ENCODE measurements around the gene FOS. TPM values are rescaled to one million over a fixed set of nuclear protein-coding genes. Genes with fewer than 3 reads are reported as not detected.
"Not testable (repeated sequence)": the region's sequence is repeated elsewhere in the genome, so short reads cannot be mapped to it uniquely, and the experiment has no call there.

FOS gene
- 1,000 to 10,000 TPM in 5 of 6 donors, 100 to 1,000 TPM in 1; 863 to 3,933 (median 2,927) TPM for polyA plus RNA-seq (ENCODE audit: low read depth in 6 of 6)

- peaks cover 54 to 69% (median 57%) of the 10 kb centered on the region in 3 donors for H3K4me1 Mint-ChIP-seq
Observed at GRCh38 chr14:75278422-75279152, at the start of gene FOS. TSS of gene FOS (plus strand) at chr14:75278828. CDS start at chr14:75278983, 155 bp downstream.

GRCh38 chr14:75229661-75230139, 48.9 kb upstream of the FOS start:
- DNase-seq (no peak), ATAC-seq (ENCODE audit: low read depth in 2 of 2) (no peak)
- Mint-ChIP-seq H3K4me1 (peaks cover 31 to 52% (median 39%) of the 10 kb centered on the region in 3 donors), H3K27me3 (no peaks in the 10 kb centered on the region), H3K4me3 (peak overlapping the region in 4 of 8 donors; percentile 26 to 77 (median 52)), H3K36me3 (no peaks in the 10 kb centered on the region), H3K27ac (peak overlapping the region; percentile 60 to 99 (median 90)), H3K9me3 (no peaks in the 10 kb centered on the region)

More at GRCh38 chr14:75278422-75279152, at the start of gene FOS:
- peaks cover 8 to 26% of the 10 kb centered on the region in 2 donors for H3K36me3 Mint-ChIP-seq
- H3K27ac Mint-ChIP-seq: peak within 1 kb of the TSS; percentile 98 to 100 (median 100)
- H3K9me3 Mint-ChIP-seq: peaks cover 0 to 5% (median 0%) of the 10 kb centered on the region in 7 donors
- peaks cover 24 to 50% (median 29%) of the 10 kb centered on the region in 3 donors for H3K27me3 Mint-ChIP-seq
- ATAC-seq (ENCODE audit: low read depth in 2 of 2) (peak; percentile 54 to 56), DNase-seq (peak; percentile 98)
- peak within 1 kb of the TSS; percentile 81 to 96 (median 95) for H3K4me3 Mint-ChIP-seq

GRCh38 chr14:75230140-75230792, 48.4 kb upstream of the FOS start:
- ATAC-seq (ENCODE audit: low read depth in 2 of 2): peak; percentile 88 to 94
- H3K27ac Mint-ChIP-seq: peak overlapping the region; percentile 58 to 99 (median 90)
- no peaks in the 10 kb centered on the region for H3K9me3 Mint-ChIP-seq
- peaks cover 31 to 51% (median 39%) of the 10 kb centered on the region in 3 donors for H3K4me1 Mint-ChIP-seq
- peak overlapping the region in 7 of 8 donors; percentile 9 to 89 (median 55) for H3K4me3 Mint-ChIP-seq
- DNase-seq: peak; percentile 52
- H3K36me3 Mint-ChIP-seq: no peaks in the 10 kb centered on the region
- no peaks in the 10 kb centered on the region for H3K27me3 Mint-ChIP-seq

GRCh38 chr14:75231320-75231719, 47.3 kb upstream of the FOS start:
- H3K27me3 Mint-ChIP-seq: no peaks in the 10 kb centered on the region
- peaks cover 31 to 48% (median 39%) of the 10 kb centered on the region in 3 donors for H3K4me1 Mint-ChIP-seq
- no peak overlapping the region for H3K27ac Mint-ChIP-seq
- ATAC-seq (ENCODE audit: low read depth in 2 of 2) (no peak), DNase-seq (no peak)
- H3K9me3 Mint-ChIP-seq: no peaks in the 10 kb centered on the region
- no peaks in the 10 kb centered on the region for H3K36me3 Mint-ChIP-seq
- H3K4me3 Mint-ChIP-seq: no peak overlapping the region

GRCh38 chr14:75232191-75232590, 46.4 kb upstream of the FOS start:
- peaks cover 31 to 42% (median 34%) of the 10 kb centered on the region in 3 donors for H3K4me1 Mint-ChIP-seq
- no peak for ATAC-seq (ENCODE audit: low read depth in 2 of 2)
- DNase-seq: no peak
- no peak overlapping the region for H3K4me3 Mint-ChIP-seq
- H3K27ac Mint-ChIP-seq: peak overlapping the region in 3 of 6 donors; percentile 32 to 79 (median 78)
- no peaks in the 10 kb centered on the region for H3K36me3 Mint-ChIP-seq
- no peaks in the 10 kb centered on the region for H3K27me3 Mint-ChIP-seq
- no peaks in the 10 kb centered on the region for H3K9me3 Mint-ChIP-seq

- Mint-ChIP-seq H3K27ac (peak overlapping the region in 2 of 6 donors; percentile 42 to 79), H3K27me3 (no peaks in the 10 kb centered on the region), H3K4me3 (no peak overlapping the region), H3K4me1 (peaks cover 34 to 45% (median 34%) of the 10 kb centered on the region in 3 donors), H3K9me3 (no peaks in the 10 kb centered on the region), H3K36me3 (no peaks in the 10 kb centered on the region)
- no peak for DNase-seq
- ATAC-seq (ENCODE audit: low read depth in 2 of 2): no peak
Observed at GRCh38 chr14:75232597-75232996, 46.0 kb upstream of the FOS start.

GRCh38 chr14:75234173-75235115, 44.2 kb upstream of the FOS start:
- H3K36me3 Mint-ChIP-seq: no peaks in the 10 kb centered on the region
- H3K27ac Mint-ChIP-seq: peak overlapping the region in 2 of 6 donors; percentile 9 to 67
- H3K9me3 Mint-ChIP-seq: no peaks in the 10 kb centered on the region
- H3K4me3 Mint-ChIP-seq: no peak overlapping the region
- DNase-seq: no peak
- H3K27me3 Mint-ChIP-seq: no peaks in the 10 kb centered on the region
- ATAC-seq (ENCODE audit: low read depth in 2 of 2): no peak
- peaks cover 18 to 32% (median 20%) of the 10 kb centered on the region in 3 donors for H3K4me1 Mint-ChIP-seq

- not testable (repeated sequence) for H3K27ac Mint-ChIP-seq; H3K36me3 Mint-ChIP-seq; H3K27me3 Mint-ChIP-seq; H3K9me3 Mint-ChIP-seq; ATAC-seq (ENCODE audit: low read depth in 2 of 2); DNase-seq; H3K4me3 Mint-ChIP-seq
- H3K4me1 Mint-ChIP-seq: peaks cover 10 to 24% (median 15%) of the 10 kb centered on the region in 3 donors
Observed at GRCh38 chr14:75235198-75235597, 43.4 kb upstream of the FOS start.

- no peaks in the 10 kb centered on the region for H3K9me3 Mint-ChIP-seq
- no peak overlapping the region for H3K4me3 Mint-ChIP-seq
- no peaks in the 10 kb centered on the region for H3K27me3 Mint-ChIP-seq
- no peaks in the 10 kb centered on the region for H3K36me3 Mint-ChIP-seq
- ATAC-seq (ENCODE audit: low read depth in 2 of 2): no peak
- no peak for DNase-seq
- peaks cover 0 to 12% (median 4%) of the 10 kb centered on the region in 3 donors for H3K4me1 Mint-ChIP-seq
- H3K27ac Mint-ChIP-seq: no peak overlapping the region
Observed at GRCh38 chr14:75236467-75236866, 42.2 kb upstream of the FOS start.

GRCh38 chr14:75236901-75237419, 41.7 kb upstream of the FOS start:
- no peaks in the 10 kb centered on the region for H3K9me3 Mint-ChIP-seq
- no peaks in the 10 kb centered on the region for H3K27me3 Mint-ChIP-seq
- no peak for DNase-seq
- no peak for ATAC-seq (ENCODE audit: low read depth in 2 of 2)
- no peak overlapping the region for H3K4me3 Mint-ChIP-seq
- H3K27ac Mint-ChIP-seq: peak overlapping the region in 4 of 6 donors; percentile 13 to 91 (median 50)
- H3K4me1 Mint-ChIP-seq: peaks cover 0 to 12% (median 4%) of the 10 kb centered on the region in 3 donors
- H3K36me3 Mint-ChIP-seq: no peaks in the 10 kb centered on the region

GRCh38 chr14:75238756-75239455, 39.7 kb upstream of the FOS start:
- ATAC-seq (ENCODE audit: low read depth in 2 of 2) (no peak), DNase-seq (no peak)
- Mint-ChIP-seq H3K4me3 (no peak overlapping the region), H3K4me1 (peaks cover 0 to 6% (median 4%) of the 10 kb centered on the region in 3 donors), H3K36me3 (no peaks in the 10 kb centered on the region), H3K27ac (peak overlapping the region in 2 of 6 donors; percentile 52 to 55), H3K9me3 (no peaks in the 10 kb centered on the region), H3K27me3 (no peaks in the 10 kb centered on the region)

- DNase-seq (no peak), ATAC-seq (ENCODE audit: low read depth in 2 of 2) (no peak)
- Mint-ChIP-seq H3K4me1 (peaks cover 0 to 6% (median 4%) of the 10 kb centered on the region in 3 donors), H3K27ac (no peak overlapping the region), H3K4me3 (no peak overlapping the region), H3K36me3 (no peaks in the 10 kb centered on the region), H3K9me3 (no peaks in the 10 kb centered on the region), H3K27me3 (no peaks in the 10 kb centered on the region)
Observed at GRCh38 chr14:75240781-75241180, 37.8 kb upstream of the FOS start.

Data from naive B cell (primary cell).